Measurements from ENCODE around the gene DYSF.

DYSF gene

GRCh38 chr2:71555798-71556454 lies 102.6 kb downstream of the DYSF start:
- DNase-seq = no peak
- in situ Hi-C loops (cut with HindIII; ENCODE audit: low pct_ligation_motif_present, low pct_unique_long_range_greater_than_20kb, low sequenced_read_pairs) = no loop called here

DNA sequence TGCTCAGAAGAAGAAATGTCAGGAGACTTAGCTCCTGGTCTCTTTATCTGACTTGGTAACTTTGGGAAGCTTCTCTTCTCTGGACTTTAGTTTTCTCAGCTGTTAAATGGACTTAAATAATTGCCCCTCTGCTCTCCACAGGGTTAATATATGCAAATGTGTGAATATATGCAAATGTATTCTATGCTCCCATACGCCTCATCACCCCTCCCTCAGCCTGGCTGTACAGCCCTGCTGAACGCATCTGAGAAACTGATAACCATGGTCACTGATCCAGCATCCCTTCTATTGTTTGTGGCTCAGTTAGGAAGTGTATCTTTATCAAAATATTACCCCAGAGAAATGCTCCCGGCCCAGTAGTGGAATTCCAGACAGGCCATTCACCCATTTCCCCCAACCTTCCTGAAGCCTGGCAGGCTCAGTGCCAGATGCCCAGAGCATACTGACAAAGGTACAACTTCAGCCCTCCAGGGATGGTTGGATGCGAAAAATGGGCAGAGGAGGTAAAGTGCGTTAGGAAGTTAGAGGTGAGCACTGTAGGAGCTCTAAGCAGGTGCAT lies 103.4 kb downstream of the DYSF start:
- peak; percentile 30 for DNase-seq
- in situ Hi-C loops (cut with HindIII; ENCODE audit: low pct_ligation_motif_present, low pct_unique_long_range_greater_than_20kb, low sequenced_read_pairs) = no loop called here

GRCh38 chr2:71557321-71557720 lies 104.0 kb downstream of the DYSF start:
- in situ Hi-C loops (cut with HindIII; ENCODE audit: low pct_ligation_motif_present, low pct_unique_long_range_greater_than_20kb, low sequenced_read_pairs) = no loop called here
- no peak for DNase-seq

DNA sequence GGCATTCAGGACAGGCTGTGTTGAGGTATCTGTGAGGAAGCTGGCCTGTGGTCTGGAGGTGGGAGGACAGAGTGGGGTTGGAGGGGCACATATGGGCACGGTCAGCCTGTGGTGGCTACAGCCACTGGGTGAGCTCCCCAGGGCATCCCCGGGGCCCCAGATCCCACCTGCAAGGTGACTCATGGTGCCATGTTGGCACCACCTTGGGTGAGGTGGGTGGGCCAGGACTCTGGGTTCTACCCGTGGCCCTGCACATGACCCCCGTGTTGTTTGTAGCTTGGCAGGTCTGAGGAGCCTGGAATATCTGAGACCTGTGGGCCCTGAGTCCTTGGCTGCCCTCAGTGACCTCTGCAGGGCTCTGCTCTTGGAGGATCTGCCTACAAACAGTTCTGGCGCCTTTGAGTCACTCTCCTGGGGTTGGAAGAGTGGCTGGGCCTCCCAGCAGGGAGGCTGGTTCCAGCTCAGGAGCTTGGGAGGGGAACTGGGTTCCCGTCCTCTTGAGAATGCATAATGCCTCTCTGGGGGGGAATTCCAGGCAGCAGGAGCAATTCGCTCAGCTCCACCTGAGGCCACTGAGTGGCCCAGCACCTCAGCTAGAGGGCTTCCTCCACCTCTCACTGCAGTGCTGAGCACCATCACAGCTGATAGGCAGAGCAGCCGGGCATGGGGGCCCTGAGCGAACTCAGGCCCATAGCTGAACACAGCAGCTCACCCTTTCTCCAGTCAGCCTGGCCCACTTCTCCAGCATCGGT lies 105.1 kb downstream of the DYSF start:
- peak; percentile 95 for DNase-seq
- in situ Hi-C loops (cut with HindIII; ENCODE audit: low pct_ligation_motif_present, low pct_unique_long_range_greater_than_20kb, low sequenced_read_pairs) = no loop called here

DNA sequence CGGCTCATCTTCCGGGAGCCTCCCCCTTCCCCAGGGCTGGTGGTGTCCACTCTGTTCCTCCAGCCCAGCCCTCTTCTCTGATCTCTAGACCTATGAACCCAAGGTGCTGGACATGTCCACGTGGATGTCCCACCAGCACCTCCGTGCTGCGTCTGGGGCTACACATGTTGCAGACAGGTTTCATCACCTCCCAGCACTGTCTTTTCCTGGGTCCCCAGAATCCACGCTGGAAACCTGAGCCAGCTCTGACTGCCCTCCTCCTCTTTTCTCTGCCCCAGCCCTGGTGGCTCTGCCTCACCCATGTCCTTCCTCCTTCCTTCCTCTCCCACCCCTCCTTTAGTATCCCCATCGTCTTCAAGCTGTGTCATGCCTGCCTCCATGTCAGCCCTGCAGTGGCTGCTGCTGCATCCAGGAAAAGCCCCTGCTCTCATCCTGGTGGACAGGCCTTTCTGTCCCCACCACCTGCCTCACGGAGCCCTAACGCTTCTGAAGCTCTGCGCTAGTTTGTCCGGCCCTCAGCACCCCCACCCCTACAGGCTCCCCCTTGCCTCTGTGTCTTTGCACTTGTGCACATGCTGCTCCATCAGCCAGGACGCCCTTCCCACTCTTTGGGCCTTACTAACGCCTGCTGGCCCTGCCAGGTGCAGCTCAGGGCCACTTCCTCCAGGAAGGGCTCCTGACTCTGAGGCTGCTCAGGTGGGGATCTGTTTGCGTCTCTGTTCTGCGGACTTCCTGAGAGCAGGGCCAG lies 105.9 kb downstream of the DYSF start:
- DNase-seq = no peak
- in situ Hi-C loops (cut with HindIII; ENCODE audit: low pct_ligation_motif_present, low pct_unique_long_range_greater_than_20kb, low sequenced_read_pairs) = no loop called here

DNA sequence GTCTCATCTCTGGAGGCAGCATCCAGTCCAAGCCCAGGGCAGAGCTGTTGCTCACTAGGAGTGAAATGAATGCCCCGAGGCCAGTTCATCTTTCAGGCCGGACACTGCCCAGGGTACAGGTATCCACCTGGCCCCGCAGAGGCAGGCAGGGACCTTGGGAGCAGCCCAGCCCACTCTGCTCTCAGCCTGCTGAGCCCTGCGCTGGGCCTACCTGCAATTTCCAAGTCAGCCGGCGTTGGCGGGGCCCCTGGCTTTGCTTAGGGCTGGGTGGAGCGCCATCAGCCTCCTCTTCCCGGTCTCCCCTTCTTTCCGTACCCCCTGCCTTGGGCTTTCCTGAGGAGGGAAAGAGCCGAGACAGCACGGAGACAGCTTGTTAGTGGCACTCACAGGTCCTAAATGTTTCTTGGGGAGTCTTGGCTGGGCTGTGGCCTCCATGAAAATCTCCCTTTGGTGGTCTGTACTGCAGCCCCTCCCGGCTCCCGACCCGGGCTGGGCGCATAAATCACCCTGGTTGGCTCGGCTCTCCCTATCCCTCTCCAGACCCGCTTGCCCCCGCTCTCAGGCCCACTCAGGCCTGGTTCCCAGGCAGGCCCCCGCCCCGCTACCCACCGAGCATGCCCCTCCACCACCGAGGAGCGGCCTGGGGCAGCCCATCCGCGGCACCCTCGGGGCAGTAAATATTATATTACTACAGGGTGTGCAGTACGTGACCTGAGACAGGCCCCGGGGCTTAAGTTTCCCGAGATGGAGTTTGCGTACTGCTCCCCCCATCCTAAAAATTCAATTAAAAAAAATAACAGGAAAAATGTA lies 106.7 kb downstream of the DYSF start:
- in situ Hi-C loops (cut with HindIII; ENCODE audit: low pct_ligation_motif_present, low pct_unique_long_range_greater_than_20kb, low sequenced_read_pairs) = no loop called here
- DNase-seq = no peak

- no peak for DNase-seq
- in situ Hi-C loops (cut with HindIII; ENCODE audit: low pct_ligation_motif_present, low pct_unique_long_range_greater_than_20kb, low sequenced_read_pairs) = no loop called here
Measured at GRCh38 chr2:71560638-71561011, 107.3 kb downstream of the DYSF start.

GRCh38 chr2:71561441-71562267 lies 108.3 kb downstream of the DYSF start:
- no peak for DNase-seq
- in situ Hi-C loops (cut with HindIII; ENCODE audit: low pct_ligation_motif_present, low pct_unique_long_range_greater_than_20kb, low sequenced_read_pairs) = no loop called here

DNA sequence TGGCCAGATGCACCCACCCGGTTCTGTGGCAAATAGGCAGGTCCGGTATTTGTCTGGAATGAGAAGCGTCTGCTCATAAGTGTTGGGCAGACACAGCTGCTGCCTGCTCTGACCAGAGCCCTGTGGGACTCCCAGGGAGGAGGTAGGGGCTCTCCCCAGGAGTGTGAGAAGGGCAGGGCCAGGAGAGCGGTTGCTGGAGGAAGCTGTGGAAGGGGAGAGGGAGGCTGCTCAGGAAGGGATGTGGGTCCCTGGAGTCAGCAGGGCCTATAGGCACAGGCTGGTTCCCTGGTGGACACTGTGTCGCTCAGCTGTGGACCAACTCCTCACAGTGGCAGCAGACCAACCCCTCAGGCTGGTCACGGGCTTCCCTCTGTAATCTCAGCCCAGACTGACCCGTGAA lies 109.2 kb downstream of the DYSF start:
- no peak for DNase-seq
- in situ Hi-C loops (cut with HindIII; ENCODE audit: low pct_ligation_motif_present, low pct_unique_long_range_greater_than_20kb, low sequenced_read_pairs) = no loop called here

- peak; percentile 11 for DNase-seq
- in situ Hi-C loops (cut with HindIII; ENCODE audit: low pct_ligation_motif_present, low pct_unique_long_range_greater_than_20kb, low sequenced_read_pairs) = no loop called here
Measured at GRCh38 chr2:71563872-71564271, 110.5 kb downstream of the DYSF start.

- in situ Hi-C loops (cut with HindIII; ENCODE audit: low pct_ligation_motif_present, low pct_unique_long_range_greater_than_20kb, low sequenced_read_pairs) = no loop called here
- no peak for DNase-seq
Measured at GRCh38 chr2:71564361-71564760, 111.0 kb downstream of the DYSF start.

DNA sequence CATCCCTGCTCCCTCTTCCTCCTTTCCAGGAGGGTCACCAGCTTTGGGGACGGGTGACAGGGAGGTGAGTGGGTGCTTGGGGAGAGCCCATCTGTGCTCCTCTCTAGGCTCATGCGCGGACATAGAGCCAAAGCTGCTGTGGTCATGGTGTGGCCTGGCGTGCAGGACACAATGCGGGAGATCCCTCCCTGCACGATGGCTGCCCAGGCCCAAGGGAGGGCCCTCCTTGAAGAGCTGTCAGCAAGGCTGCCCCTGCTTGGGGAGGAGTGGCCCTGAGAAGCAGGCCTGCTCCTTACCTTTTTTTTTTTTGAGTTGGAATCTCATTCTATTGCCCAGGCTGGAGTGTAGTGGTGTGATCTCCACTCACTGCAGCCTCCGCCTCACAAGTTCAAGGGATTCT lies 111.4 kb downstream of the DYSF start:
- DNase-seq = no peak
- in situ Hi-C loops (cut with HindIII; ENCODE audit: low pct_ligation_motif_present, low pct_unique_long_range_greater_than_20kb, low sequenced_read_pairs) = no loop called here

- in situ Hi-C loops (cut with HindIII; ENCODE audit: low pct_ligation_motif_present, low pct_unique_long_range_greater_than_20kb, low sequenced_read_pairs) = no loop called here
- no peak for DNase-seq
Measured at GRCh38 chr2:71566372-71566771, 113.0 kb downstream of the DYSF start.

DNA sequence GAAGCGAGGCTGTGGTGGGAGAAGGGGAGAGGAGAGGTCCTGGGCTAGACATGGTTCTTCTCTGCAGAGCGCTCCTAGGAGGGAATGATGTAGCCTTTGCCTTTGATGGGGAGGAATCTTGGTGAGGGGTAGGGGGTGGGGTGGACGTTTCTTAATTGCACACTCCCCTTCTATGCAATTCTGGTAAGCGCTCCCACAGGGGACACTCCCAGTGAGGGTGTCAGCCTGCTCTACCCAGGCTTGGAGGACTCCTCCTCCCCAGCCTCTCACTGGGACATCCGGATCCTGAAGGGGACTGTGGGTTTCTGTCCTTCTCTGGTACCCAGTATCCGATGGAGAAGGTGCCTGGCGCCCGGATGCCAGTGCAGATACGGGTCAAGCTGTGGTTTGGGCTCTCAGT lies 114.3 kb downstream of the DYSF start:
- DNase-seq = no peak
- in situ Hi-C loops (cut with HindIII; ENCODE audit: low pct_ligation_motif_present, low pct_unique_long_range_greater_than_20kb, low sequenced_read_pairs) = no loop called here

DNA sequence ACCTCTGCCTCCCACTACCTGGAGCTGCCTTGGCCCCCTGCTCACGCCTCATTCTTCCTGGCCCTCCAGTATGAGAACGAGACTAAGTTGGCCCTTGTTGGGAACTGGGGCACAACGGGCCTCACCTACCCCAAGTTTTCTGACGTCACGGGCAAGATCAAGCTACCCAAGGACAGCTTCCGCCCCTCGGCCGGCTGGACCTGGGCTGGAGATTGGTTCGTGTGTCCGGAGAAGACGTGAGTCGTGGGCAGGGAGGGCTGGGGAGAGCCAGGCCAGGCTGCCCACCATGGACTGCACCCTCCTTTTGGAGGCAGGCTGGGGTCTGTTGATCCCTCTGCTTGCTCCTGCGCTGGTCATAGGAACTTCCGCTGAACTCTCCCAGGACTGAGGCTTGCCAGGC lies 114.7 kb downstream of the DYSF start:
- in situ Hi-C loops (cut with HindIII; ENCODE audit: low pct_ligation_motif_present, low pct_unique_long_range_greater_than_20kb, low sequenced_read_pairs) = no loop called here
- DNase-seq = no peak

DNA sequence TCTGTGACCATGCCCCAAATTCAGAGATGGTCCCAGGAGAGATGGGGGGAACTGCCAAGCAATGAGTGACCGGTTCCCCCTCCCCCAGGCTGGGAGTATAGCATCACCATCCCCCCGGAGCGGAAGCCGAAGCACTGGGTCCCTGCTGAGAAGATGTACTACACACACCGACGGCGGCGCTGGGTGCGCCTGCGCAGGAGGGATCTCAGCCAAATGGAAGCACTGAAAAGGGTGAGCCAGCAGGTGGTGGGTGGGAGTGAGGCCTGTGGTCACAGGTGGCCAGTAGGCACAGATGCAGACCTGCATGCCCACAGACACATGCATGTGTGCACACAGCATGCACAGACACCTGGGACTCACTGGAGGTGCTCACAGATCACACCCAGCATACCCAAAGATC lies 117.2 kb downstream of the DYSF start:
- no peak for DNase-seq
- in situ Hi-C loops (cut with HindIII; ENCODE audit: low pct_ligation_motif_present, low pct_unique_long_range_greater_than_20kb, low sequenced_read_pairs) = no loop called here

DNA sequence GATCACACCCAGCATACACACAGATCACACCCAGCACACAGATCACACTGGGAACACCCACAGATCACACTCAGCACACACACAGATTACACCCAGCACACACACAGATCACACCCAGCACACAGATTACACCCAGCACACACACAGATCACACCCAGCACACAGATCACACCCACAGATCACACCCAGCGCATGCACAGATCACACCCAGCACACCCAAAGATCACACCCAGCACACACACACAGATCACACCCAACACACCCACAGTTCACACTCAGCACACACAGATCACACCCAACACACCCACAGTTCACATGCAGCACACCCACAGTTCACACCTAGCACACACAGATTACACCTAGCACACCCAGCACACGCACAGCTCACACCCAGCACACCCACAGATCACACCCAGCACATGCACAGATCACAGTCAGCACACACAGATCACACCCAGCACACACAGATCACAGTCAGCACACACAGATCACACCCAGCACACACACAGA lies 117.6 kb downstream of the DYSF start:
- DNase-seq = no peak
- in situ Hi-C loops (cut with HindIII; ENCODE audit: low pct_ligation_motif_present, low pct_unique_long_range_greater_than_20kb, low sequenced_read_pairs) = no loop called here

GRCh38 chr2:71571945-71572344 lies 118.6 kb downstream of the DYSF start:
- in situ Hi-C loops (cut with HindIII; ENCODE audit: low pct_ligation_motif_present, low pct_unique_long_range_greater_than_20kb, low sequenced_read_pairs) = no loop called here
- DNase-seq = no peak
